H9 (cell line): ENCODE data around the gene DNAAF1. TPM values are rescaled to one million over a fixed set of nuclear protein-coding genes. Genes with fewer than 3 reads are reported as not detected.

Source experiments
- DNase-seq: peaks from one replicate; pipeline ENCODE4 v3.0.0-alpha.2; 2017
- H2AFZ ChIP-seq: one replicate; pipeline ENCODE4 v1.6.1; 2013; ENCODE audit warnings: mild to moderate bottlenecking, low read length, control low read depth, moderate library complexity
- H2AK5ac ChIP-seq: 2 replicates; pipeline ENCODE4 v1.6.1; 2013; ENCODE audit warnings: low read length, control low read depth, mixed read lengths; ENCODE audit not compliant: insufficient read length
- H2BK120ac ChIP-seq: one replicate; pipeline ENCODE4 v1.6.1; 2013; ENCODE audit warnings: low read depth, mild to moderate bottlenecking, low read length, control low read depth, inconsistent platforms; ENCODE audit not compliant: poor library complexity, severe bottlenecking
- H2BK12ac ChIP-seq: 2 replicates; pipeline ENCODE4 v1.6.1; 2013; ENCODE audit warnings: low read length, control low read depth, mixed read lengths, low read depth; ENCODE audit not compliant: insufficient read length
- H2BK15ac ChIP-seq: 2 replicates; pipeline ENCODE4 v1.6.1; 2013; ENCODE audit warnings: low read depth, low read length, control low read depth
- H2BK20ac ChIP-seq: one replicate; pipeline ENCODE4 v1.6.1; 2013; ENCODE audit warnings: low read depth, mild to moderate bottlenecking, low read length, control low read depth, inconsistent platforms; ENCODE audit not compliant: poor library complexity, severe bottlenecking
- H2BK5ac ChIP-seq: 2 replicates; pipeline ENCODE4 v1.6.1; 2013; ENCODE audit warnings: low read length, control low read depth, mixed read lengths; ENCODE audit not compliant: insufficient read length
- H3K14ac ChIP-seq: 2 replicates; pipeline ENCODE4 v1.6.1; 2013; ENCODE audit warnings: low read length, control low read depth; ENCODE audit not compliant: insufficient read depth
- H3K18ac ChIP-seq: 2 replicates; pipeline ENCODE4 v1.6.1; 2013; ENCODE audit warnings: low read depth, mild to moderate bottlenecking, mixed read lengths, low read length, control low read depth; ENCODE audit not compliant: insufficient read length
- H3K23ac ChIP-seq: 2 replicates; pipeline ENCODE4 v1.6.1; 2013; ENCODE audit warnings: low read length, control low read depth, mixed read lengths, low read depth; ENCODE audit not compliant: insufficient read length
- H3K23me2 ChIP-seq: 2 replicates; pipeline ENCODE4 v1.6.1; 2013; ENCODE audit warnings: low read depth, mild to moderate bottlenecking, mixed read lengths, low read length, control low read depth; ENCODE audit not compliant: insufficient read length, poor library complexity, severe bottlenecking
- H3K27ac ChIP-seq: 2 replicates; pipeline ENCODE4 v1.5.1; 2013; ENCODE audit warnings: low read length, control low read depth, mixed read lengths, low read depth; ENCODE audit not compliant: insufficient read length
- H3K27me3 ChIP-seq: 2 replicates; pipeline ENCODE4 v1.6.1; 2013; ENCODE audit warnings: low read length, control low read depth, inconsistent platforms; ENCODE audit not compliant: insufficient read depth
- H3K4ac ChIP-seq: 2 replicates; pipeline ENCODE4 v1.6.1; 2013; ENCODE audit warnings: low read depth, mild to moderate bottlenecking, control low read depth, inconsistent platforms, low read length, moderate library complexity
- H3K4me1 ChIP-seq: 2 replicates; pipeline ENCODE4 v1.6.1; 2013; ENCODE audit warnings: low read length, control low read depth, inconsistent platforms; ENCODE audit not compliant: insufficient read depth
- H3K4me2 ChIP-seq: 2 replicates; pipeline ENCODE4 v1.6.1; 2013; ENCODE audit warnings: low read length, control low read depth, mixed read lengths; ENCODE audit not compliant: insufficient read length, insufficient read depth
- H3K56ac ChIP-seq: 2 replicates; pipeline ENCODE4 v1.6.1; 2013; ENCODE audit warnings: low read depth, mild to moderate bottlenecking, mixed read lengths, low read length, control low read depth; ENCODE audit not compliant: insufficient read length
- H3K79me1 ChIP-seq: 2 replicates; pipeline ENCODE4 v1.6.1; 2013; ENCODE audit warnings: low read depth, mild to moderate bottlenecking, moderate library complexity, low read length, control low read depth, inconsistent platforms; ENCODE audit not compliant: insufficient read depth, poor library complexity, severe bottlenecking
- H3K79me2 ChIP-seq: 2 replicates; pipeline ENCODE4 v1.6.1; 2013; ENCODE audit warnings: low read length, control low read depth, inconsistent platforms; ENCODE audit not compliant: insufficient read depth
- H3K9ac ChIP-seq: 2 replicates; pipeline ENCODE4 v1.6.1; 2013; ENCODE audit warnings: low read length, control low read depth, mixed read lengths; ENCODE audit not compliant: insufficient read length; ENCODE audit errors: extremely low read depth
- H3K9me3 ChIP-seq: one replicate; pipeline ENCODE4 v1.6.1; 2013; ENCODE audit warnings: low read depth, low read length, inconsistent platforms; ENCODE audit not compliant: control insufficient read depth
- H3T11ph ChIP-seq: one replicate; pipeline ENCODE4 v1.6.1; 2013; ENCODE audit warnings: mild to moderate bottlenecking, low read length, control low read depth, inconsistent platforms
- H4K20me1 ChIP-seq: one replicate; pipeline ENCODE4 v1.6.1; 2013; ENCODE audit not compliant: control insufficient read depth, insufficient read length, insufficient read depth
- H4K5ac ChIP-seq: 2 replicates; pipeline ENCODE4 v1.6.1; 2013; ENCODE audit warnings: low read depth, mild to moderate bottlenecking, mixed read lengths, low read length, control low read depth; ENCODE audit not compliant: insufficient read length
- H4K8ac ChIP-seq: replicated peaks from 2 replicates; pipeline ENCODE4 v1.6.1; 2013; ENCODE audit warnings: low read length, control low read depth, mixed read lengths, low read depth; ENCODE audit not compliant: insufficient read length
- H4K91ac ChIP-seq: 2 replicates; pipeline ENCODE4 v1.6.1; 2013; ENCODE audit warnings: low read depth, mild to moderate bottlenecking, moderate library complexity, mixed read lengths, low read length, control low read depth; ENCODE audit not compliant: insufficient read length
- H3K27ac Mint-ChIP-seq, 3 experiments: 2 replicates in 2 of 3; 3 replicates in 1 of 3; pipeline ENCODE4 v1.8.0; 2020 to 2021; ENCODE audit warnings: mixed read lengths in 3 of 3, mild to moderate bottlenecking in 1 of 3, moderate library complexity in 1 of 3
- H3K27me3 Mint-ChIP-seq: 2 replicates; pipeline ENCODE4 v1.8.0; 2021; ENCODE audit warnings: low read depth, mild to moderate bottlenecking, moderate library complexity, mixed read lengths
- H3K36me3 Mint-ChIP-seq, 3 experiments: 2 replicates in 2 of 3; 3 replicates in 1 of 3; pipeline ENCODE4 v1.8.0; 2020 to 2021; ENCODE audit warnings: low read depth in 3 of 3, mixed read lengths in 3 of 3; ENCODE audit not compliant: insufficient read depth in 1 of 3
- H3K4me1 Mint-ChIP-seq, 2 experiments: 2 replicates each; pipeline ENCODE4 v1.8.0; 2020; ENCODE audit warnings: mixed read lengths in 2 of 2
- H3K4me3 Mint-ChIP-seq, 2 experiments: 2 replicates in 1 of 2; 3 replicates in 1 of 2; pipeline ENCODE4 v1.8.0; 2020 to 2021; ENCODE audit warnings: mild to moderate bottlenecking in 2 of 2, mixed read lengths in 2 of 2, moderate library complexity in 1 of 2
- H3K9me3 Mint-ChIP-seq, 2 experiments: 2 replicates in 1 of 2; 3 replicates in 1 of 2; pipeline ENCODE4 v1.8.0; 2020; ENCODE audit warnings: mild to moderate bottlenecking in 2 of 2, mixed read lengths in 2 of 2, moderate library complexity in 1 of 2
- CTCF ChIP-seq: fragments of 200-600 bp; sonication (generic); conservative IDR thresholded peaks from 3 replicates; pipeline ENCODE4 v1.8.0; 2021; ENCODE audit warnings: antibody characterized with exemption, mild to moderate bottlenecking
- WGBS: extraction: QIAGEN DNeasy Blood & Tissue Kit; methylation state at CpG from one replicate; pipeline ENCODE4 v1.1.7; 2013; ENCODE audit warnings: missing lambda C conversion rate, low lambda C conversion rate, mixed read lengths; ENCODE audit not compliant: insufficient read length; ENCODE audit errors: extremely low coverage; 5-methylcytosine and 5-hydroxymethylcytosine counted together
- total RNA-seq: library from RNA; stranded (reverse); gene quantifications from 2 replicates; pipeline ENCODE4 v1.2.1, GENCODE V29; 2021

DNAAF1 gene
- total RNA-seq, 1 experiment from 2014 or later, result not detected

- Histone ChIP-seq H2AK5ac (no peak overlapping the region), H3K4ac (no peak overlapping the region), H2BK15ac (no peak overlapping the region), H3K79me1 (peaks cover 7% of the 10 kb centered on the region), H4K5ac (no peak overlapping the region), H3K27me3 (no peaks in the 10 kb centered on the region), H3K4me1 (peaks cover 7% of the 10 kb centered on the region; the same call in 1 of the 2 replicates), H4K8ac (no peak overlapping the region), H3T11ph (no peak overlapping the region), H4K91ac (no peak overlapping the region), H2BK12ac (no peak overlapping the region), H3K4me2 (peak overlapping the region; percentile 23), H2AFZ (no peak overlapping the region), H3K23me2 (no peaks in the 10 kb centered on the region), H2BK5ac (no peak overlapping the region), H3K23ac (no peak overlapping the region), H2BK20ac (no peak overlapping the region), H4K20me1 (no peaks in the 10 kb centered on the region), H3K27ac (no peak overlapping the region), H3K18ac (no peak overlapping the region), H2BK120ac (no peak overlapping the region), H3K9ac (peak overlapping the region; percentile 9), H3K56ac (no peak overlapping the region), H3K9me3 (no peaks in the 10 kb centered on the region), H3K14ac (no peak overlapping the region), H3K79me2 (peaks cover 10% of the 10 kb centered on the region; the same call in 1 of the 2 replicates)
- Mint-ChIP-seq H3K27me3 (no peaks in the 10 kb centered on the region), H3K4me3 (no peak overlapping the region), H3K4me1 (peaks cover 53 to 54% of the 10 kb centered on the region in 2 experiments), H3K9me3 (peaks cover 0 to 9% of the 10 kb centered on the region in 2 experiments; a peak in 1 of 5 replicates), H3K36me3 (peaks cover 6 to 18% (median 14%) of the 10 kb centered on the region in 3 experiments; a peak in 6 of 7 replicates), H3K27ac (no peak overlapping the region; a peak in 2 of 7 replicates)
- WGBS, result no CpG with 5 or more reads among the region's 2 CpGs
- DNase-seq, result no peak
- no peak for TF ChIP-seq CTCF
These were observed 6.6 kb upstream of the DNAAF1 start for GRCh38 chr16:84138500-84138823.
